NB4 (cell line): ENCODE data around the gene CDH4.

ENCODE experiments used
- MYC ChIP-seq: IDR thresholded peaks from 2 replicates; pipeline ENCODE4 v1.6.1; 2011; ENCODE audit warnings: low read depth, low read length
- POLR2A ChIP-seq: IDR thresholded peaks from 2 replicates; pipeline ENCODE4 v1.6.1; 2011; ENCODE audit warnings: mild to moderate bottlenecking; ENCODE audit not compliant: insufficient read length; ENCODE audit errors: extremely low read depth
- TF ChIP-seq, protein P1 (sequence below): IDR thresholded peaks from one replicate; pipeline ENCODE4 v1.5.1; 2012; ENCODE audit warnings: low read depth, low read length
- TF ChIP-seq, protein P2 (sequence below): IDR thresholded peaks from 2 replicates; pipeline ENCODE4 v1.6.1; 2011; ENCODE audit warnings: low read depth, low read length

DNA sequence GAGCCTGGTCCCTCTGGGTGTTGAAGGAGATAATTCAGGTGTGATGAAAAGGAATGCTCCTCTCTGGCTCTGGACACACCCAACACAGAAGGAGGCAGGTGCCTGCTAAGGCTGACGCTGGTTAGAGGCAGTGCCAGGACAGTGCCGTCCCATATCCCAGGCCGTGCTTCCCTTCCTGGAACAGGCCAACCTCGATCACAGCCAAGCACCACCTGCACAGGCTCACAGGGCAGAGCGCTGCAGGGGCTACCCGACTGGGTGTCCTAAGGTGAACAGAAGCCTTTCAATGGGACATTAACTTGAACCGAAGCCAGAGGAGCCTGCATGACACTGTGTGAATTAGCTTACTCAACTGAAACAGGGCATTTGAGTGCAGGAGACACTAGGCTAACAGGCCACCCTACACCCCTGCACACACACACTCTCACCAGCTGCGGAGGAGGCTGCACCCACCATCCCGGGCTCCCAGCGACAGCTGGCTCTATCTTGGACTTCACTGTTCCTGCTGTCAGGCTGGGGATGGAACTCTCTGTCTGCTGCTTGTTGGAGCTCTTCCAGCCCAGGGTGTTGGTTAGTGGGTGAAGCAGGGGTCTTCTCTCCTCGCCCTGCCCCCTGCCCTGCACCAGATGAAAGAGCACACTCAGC, 466.4 kb downstream of the CDH4 start:
- TF ChIP-seq, protein P1, sequence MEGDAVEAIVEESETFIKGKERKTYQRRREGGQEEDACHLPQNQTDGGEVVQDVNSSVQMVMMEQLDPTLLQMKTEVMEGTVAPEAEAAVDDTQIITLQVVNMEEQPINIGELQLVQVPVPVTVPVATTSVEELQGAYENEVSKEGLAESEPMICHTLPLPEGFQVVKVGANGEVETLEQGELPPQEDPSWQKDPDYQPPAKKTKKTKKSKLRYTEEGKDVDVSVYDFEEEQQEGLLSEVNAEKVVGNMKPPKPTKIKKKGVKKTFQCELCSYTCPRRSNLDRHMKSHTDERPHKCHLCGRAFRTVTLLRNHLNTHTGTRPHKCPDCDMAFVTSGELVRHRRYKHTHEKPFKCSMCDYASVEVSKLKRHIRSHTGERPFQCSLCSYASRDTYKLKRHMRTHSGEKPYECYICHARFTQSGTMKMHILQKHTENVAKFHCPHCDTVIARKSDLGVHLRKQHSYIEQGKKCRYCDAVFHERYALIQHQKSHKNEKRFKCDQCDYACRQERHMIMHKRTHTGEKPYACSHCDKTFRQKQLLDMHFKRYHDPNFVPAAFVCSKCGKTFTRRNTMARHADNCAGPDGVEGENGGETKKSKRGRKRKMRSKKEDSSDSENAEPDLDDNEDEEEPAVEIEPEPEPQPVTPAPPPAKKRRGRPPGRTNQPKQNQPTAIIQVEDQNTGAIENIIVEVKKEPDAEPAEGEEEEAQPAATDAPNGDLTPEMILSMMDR = no peak
- no peak for TF ChIP-seq POLR2A
- TF ChIP-seq, protein P2, sequence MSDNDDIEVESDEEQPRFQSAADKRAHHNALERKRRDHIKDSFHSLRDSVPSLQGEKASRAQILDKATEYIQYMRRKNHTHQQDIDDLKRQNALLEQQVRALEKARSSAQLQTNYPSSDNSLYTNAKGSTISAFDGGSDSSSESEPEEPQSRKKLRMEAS = no peak
- no peak for TF ChIP-seq MYC
